B cell (primary cell): ENCODE results near the gene CFAP61. TPM values are rescaled to one million over a fixed set of nuclear protein-coding genes. Genes with fewer than 3 reads are reported as not detected.

Experiments
- ATAC-seq: fragments of 200-7000 bp; cut with Tn5 transposase; one replicate; pipeline ENCODE4 v1.10.0; 2021; ENCODE audit warnings: low read depth, mild to moderate bottlenecking, moderate number of reproducible peaks, moderate library complexity
- CTCF ChIA-PET: fragments of 350-600 bp; sonication (Branson Sonifier 250); formaldehyde crosslinking; loops from one replicate; lab custom pipeline; 2021; ENCODE audit warnings: antibody characterized with exemption, inconsistent platforms; lab: Charles Lee
- POLR2A ChIA-PET: fragments of 350-600 bp; sonication (Branson Sonifier 250); formaldehyde crosslinking; loops from one replicate; lab custom pipeline; 2021; ENCODE audit warnings: antibody characterized with exemption; lab: Charles Lee
- DNase-seq: peaks from one replicate; pipeline ENCODE4 v3.0.0; 2013
- H2AFZ ChIP-seq: 2 replicates; pipeline ENCODE4 v1.6.1; 2012; ENCODE audit warnings: mild to moderate bottlenecking, low read depth, low read length; ENCODE audit not compliant: insufficient read depth, poor library complexity, severe bottlenecking
- H3K27ac ChIP-seq, 2 donors: 1 replicate in 1 of 2; 2 replicates in 1 of 2; pipeline ENCODE4 v1.5.1; 2012 to 2013; ENCODE audit warnings: low read length in 2 of 2, mild to moderate bottlenecking in 2 of 2, moderate library complexity in 1 of 2
- H3K27me3 ChIP-seq, 4 experiments: fragments of 200-600 bp in 1 of 4; sonication (generic) in 1 of 4; replicated peaks in 1 of 4; 1 replicate in 2 of 4; 2 replicates in 2 of 4; pipeline versions ENCODE4 v1.6.1 to v1.7.0; 2013 to 2016; ENCODE audit warnings: low read length in 3 of 4, mild to moderate bottlenecking in 2 of 4, mixed read lengths in 1 of 4, moderate library complexity in 1 of 4; ENCODE audit not compliant: insufficient read depth in 4 of 4, control insufficient read depth in 3 of 4; ENCODE audit errors: control extremely low read depth in 1 of 4
- H3K36me3 ChIP-seq, 2 experiments: replicated peaks in 1 of 2; 1 replicate in 1 of 2; 2 replicates in 1 of 2; pipeline versions ENCODE4 v1.6.1 to v1.7.1; 2013; ENCODE audit warnings: low read length in 1 of 2; ENCODE audit not compliant: insufficient read depth in 2 of 2, control insufficient read depth in 1 of 2; ENCODE audit errors: control extremely low read depth in 1 of 2, extremely low read depth in 1 of 2
- H3K4me1 ChIP-seq, 2 donors: fragments of 200-600 bp in 1 of 2; sonication (generic) in 1 of 2; 1 replicate in 1 of 2; 2 replicates in 1 of 2; pipeline versions ENCODE4 v1.5.1 to v1.6.1; 2013 to 2017; ENCODE audit warnings: low read length in 2 of 2; ENCODE audit not compliant: control insufficient read depth in 2 of 2, insufficient read depth in 2 of 2
- H3K4me2 ChIP-seq: replicated peaks from 2 replicates; pipeline ENCODE3; 2012; ENCODE audit warnings: mild to moderate bottlenecking, low read depth, low read length; ENCODE audit not compliant: poor library complexity, severe bottlenecking
- H3K4me3 ChIP-seq, 5 experiments: fragments of 200-600 bp in 1 of 5; sonication (generic) in 1 of 5; 1 replicate in 3 of 5; 2 replicates in 2 of 5; pipeline versions ENCODE4 v1.5.1 to v1.7.0; 2011 to 2016; ENCODE audit warnings: low read length in 4 of 5, mild to moderate bottlenecking in 4 of 5, low read depth in 2 of 5, control low read depth in 1 of 5, moderate library complexity in 1 of 5; ENCODE audit not compliant: insufficient read depth in 1 of 5; ENCODE audit errors: control extremely low read depth in 1 of 5, extremely low read depth in 1 of 5
- H3K79me2 ChIP-seq: fragments of 200-600 bp; sonication (generic); one replicate; pipeline ENCODE4 v1.6.0; 2016; ENCODE audit warnings: low read length; ENCODE audit not compliant: control insufficient read depth, insufficient read depth
- H3K9ac ChIP-seq: fragments of 200-600 bp; sonication (generic); 2 replicates; pipeline ENCODE4 v1.6.1; 2017; ENCODE audit warnings: mild to moderate bottlenecking, low read length, moderate library complexity
- H3K9me3 ChIP-seq, 3 donors: one replicate each; pipeline versions ENCODE4 v1.6.1 to v1.7.1; 2013; ENCODE audit warnings: low read length in 2 of 3; ENCODE audit not compliant: control insufficient read depth in 2 of 3, insufficient read depth in 1 of 3; ENCODE audit errors: control extremely low read depth in 1 of 3
- H4K20me1 ChIP-seq: 2 replicates; pipeline ENCODE4 v1.6.0; 2012; ENCODE audit warnings: mild to moderate bottlenecking, low read length; ENCODE audit not compliant: insufficient read depth, control insufficient read depth, poor library complexity, severe bottlenecking
- H3K27ac Mint-ChIP-seq: one replicate; pipeline ENCODE4 v1.8.0; 2021; ENCODE audit warnings: mixed read lengths
- H3K27me3 Mint-ChIP-seq: one replicate; pipeline ENCODE4 v1.8.0; 2021; ENCODE audit warnings: mixed read lengths
- H3K4me1 Mint-ChIP-seq: one replicate; pipeline ENCODE4 v1.8.0; 2021; ENCODE audit warnings: mixed read lengths
- H3K4me3 Mint-ChIP-seq: one replicate; pipeline ENCODE4 v1.8.0; 2021; ENCODE audit warnings: mixed read lengths
- H3K9me3 Mint-ChIP-seq: one replicate; pipeline ENCODE4 v1.8.0; 2022; ENCODE audit warnings: mixed read lengths; ENCODE audit not compliant: insufficient read depth
- CTCF ChIP-seq: fragments of 200-600 bp; IDR thresholded peaks from one replicate; pipeline ENCODE4 v1.8.0; 2022; ENCODE audit warnings: antibody characterized with exemption, mild to moderate bottlenecking
- EZH2 ChIP-seq: IDR thresholded peaks from 2 replicates; pipeline ENCODE4 v1.6.1; 2012; ENCODE audit warnings: borderline replicate concordance, low read depth, mild to moderate bottlenecking, moderate library complexity, low read length; ENCODE audit not compliant: insufficient read depth, poor library complexity, severe bottlenecking
- WGBS: methylation state at CpG from one replicate; pipeline ENCODE4 v1.1.5; 2013; ENCODE audit warnings: missing lambda C conversion rate; ENCODE audit not compliant: insufficient coverage; 5-methylcytosine and 5-hydroxymethylcytosine counted together
- intact Hi-C: fragments of 100-400 bp; cut with micrococcal nuclease; formaldehyde crosslinking; loops from one replicate; pipeline ENCODE4 v1.10.0; 2022
- polyA plus RNA-seq: library from polyadenylated mRNA; depleted of rRNA; stranded (reverse); fragments of >200 nt; gene quantifications from 2 replicates; pipeline ENCODE4 v1.2.3, GENCODE V29; 2012
- total RNA-seq, 2 donors: library from RNA; stranded (reverse); fragments of 120-200 nt in 1 of 2; gene quantifications; 1 replicate in 1 of 2; 2 replicates in 1 of 2; pipeline versions ENCODE4 v1.2.3 to v1.2.4, GENCODE V29; 2013 to 2022

CFAP61 gene
- total and polyA plus RNA-seq, 2 donors (not counting 1 experiment from before 2014, with no cell fraction given), result not detected

GRCh38 chr20:20021835-20022234 is 30.5 kb upstream of the CFAP61 start:
- no peak overlapping the region for H3K27ac ChIP-seq
- no peaks in the 10 kb centered on the region for H3K27me3 ChIP-seq
- intact Hi-C loops, result loop anchor here (1.0 kb wide), 1 partner anchor 29 kb away; no protein-coding TSS in a partner anchor
- no peaks in the 10 kb centered on the region for H3K9me3 Mint-ChIP-seq
- peak overlapping the region; percentile 42 for H3K27ac Mint-ChIP-seq
- H3K36me3 ChIP-seq, result peaks cover 4 to 34% of the 10 kb centered on the region in 2 experiments
- no peak overlapping the region for H3K4me3 ChIP-seq
- no peak for TF ChIP-seq EZH2
- no peak for TF ChIP-seq CTCF
- H4K20me1 ChIP-seq, result peaks cover 40% of the 10 kb centered on the region
- no peak overlapping the region for H3K9ac ChIP-seq
- H3K4me2 ChIP-seq, result no peak overlapping the region
- no peak overlapping the region for H3K4me3 Mint-ChIP-seq
- ATAC-seq (no peak), DNase-seq (no peak)
- peaks cover 38% of the 10 kb centered on the region for H3K4me1 Mint-ChIP-seq
- no peak overlapping the region for H2AFZ ChIP-seq
- no peaks in the 10 kb centered on the region for H3K9me3 ChIP-seq
- H3K27me3 Mint-ChIP-seq, result no peaks in the 10 kb centered on the region
- H3K4me1 ChIP-seq, result peaks cover 12 to 23% of the 10 kb centered on the region in 2 donors
- peaks cover 77% of the 10 kb centered on the region for H3K79me2 ChIP-seq
- WGBS, result 90% methylated on average over 4 of the region's 7 CpGs
- POLR2A ChIA-PET, result no interaction called here
- CTCF ChIA-PET, result no interaction called here

GRCh38 chr20:20022498-20022897 is 29.8 kb upstream of the CFAP61 start:
- ChIA-PET POLR2A (no interaction called here), CTCF (no interaction called here)
- Histone ChIP-seq H3K4me2 (no peak overlapping the region), H4K20me1 (peaks cover 40% of the 10 kb centered on the region), H3K79me2 (peaks cover 70% of the 10 kb centered on the region), H3K36me3 (peaks cover 7 to 40% of the 10 kb centered on the region in 2 experiments), H3K27ac (no peak overlapping the region), H3K9ac (no peak overlapping the region), H3K9me3 (no peaks in the 10 kb centered on the region), H3K4me1 (peaks cover 12 to 21% of the 10 kb centered on the region in 2 donors), H3K27me3 (no peaks in the 10 kb centered on the region), H2AFZ (no peak overlapping the region), H3K4me3 (no peak overlapping the region)
- DNase-seq (no peak), ATAC-seq (no peak)
- Mint-ChIP-seq H3K4me1 (peaks cover 34% of the 10 kb centered on the region), H3K4me3 (no peak overlapping the region), H3K9me3 (no peaks in the 10 kb centered on the region), H3K27ac (no peak overlapping the region), H3K27me3 (no peaks in the 10 kb centered on the region)
- intact Hi-C loops, result no loop called here
- TF ChIP-seq EZH2 (no peak), CTCF (no peak)
